Neural crest cell (in vitro differentiated cells): ENCODE data around the gene KRT23. TPM values are rescaled to one million over a fixed set of nuclear protein-coding genes. Genes with fewer than 3 reads are reported as not detected.

Experiments used
- DNase-seq: peaks from one replicate; pipeline ENCODE4 v3.0.0; 2021; ENCODE audit warnings: low read depth, mixed read lengths, low spot score
- H3K27ac Mint-ChIP-seq: one replicate; pipeline ENCODE4 v1.8.0; 2021; ENCODE audit warnings: mild to moderate bottlenecking, mixed read lengths; ENCODE audit not compliant: unreplicated experiment
- H3K27me3 Mint-ChIP-seq: 2 replicates; pipeline ENCODE4 v1.8.0; 2021; ENCODE audit warnings: low read depth, mild to moderate bottlenecking, mixed read lengths
- H3K36me3 Mint-ChIP-seq: 2 replicates; pipeline ENCODE4 v1.8.0; 2021; ENCODE audit warnings: low read depth, mild to moderate bottlenecking, mixed read lengths
- H3K4me1 Mint-ChIP-seq: 2 replicates; pipeline ENCODE4 v1.8.0; 2021; ENCODE audit warnings: mixed read lengths
- H3K4me3 Mint-ChIP-seq: one replicate; pipeline ENCODE4 v1.8.0; 2021; ENCODE audit warnings: mild to moderate bottlenecking, mixed read lengths
- H3K9me3 Mint-ChIP-seq: 2 replicates; pipeline ENCODE4 v1.8.0; 2021; ENCODE audit warnings: mixed read lengths
- CTCF ChIP-seq: fragments of 200-600 bp; sonication (generic); conservative IDR thresholded peaks from 2 replicates; pipeline ENCODE4 v1.5.0; 2021; ENCODE audit warnings: antibody characterized with exemption, mild to moderate bottlenecking
- total RNA-seq: library from RNA; stranded (reverse); gene quantifications from 2 replicates; pipeline ENCODE4 v1.2.1, GENCODE V29; 2021

KRT23 gene
- total RNA-seq, 1 donor from 2014 or later, result not detected

GRCh38 chr17:40883031-40883430, 54.4 kb downstream of the KRT23 start:
- Mint-ChIP-seq H3K9me3 (no peaks in the 10 kb centered on the region), H3K4me3 (no peak overlapping the region), H3K27ac (no peak overlapping the region), H3K27me3 (peaks cover 35% of the 10 kb centered on the region), H3K36me3 (no peaks in the 10 kb centered on the region), H3K4me1 (no peaks in the 10 kb centered on the region)
- no peak for TF ChIP-seq CTCF
- DNase-seq, result no peak

- TF ChIP-seq CTCF, result no peak
- no peak for DNase-seq
- H3K36me3 Mint-ChIP-seq, result no peaks in the 10 kb centered on the region
- no peaks in the 10 kb centered on the region for H3K4me1 Mint-ChIP-seq
- no peak overlapping the region for H3K4me3 Mint-ChIP-seq
- H3K9me3 Mint-ChIP-seq, result no peaks in the 10 kb centered on the region
- H3K27ac Mint-ChIP-seq, result no peak overlapping the region
- peaks cover 13% of the 10 kb centered on the region for H3K27me3 Mint-ChIP-seq
These were observed 58.4 kb downstream of the KRT23 start for GRCh38 chr17:40879026-40879425.

GRCh38 chr17:40878044-40878443, 59.4 kb downstream of the KRT23 start:
- DNase-seq, result no peak

GRCh38 chr17:40873801-40874200, 63.6 kb downstream of the KRT23 start:
- no peak for DNase-seq
- no peaks in the 10 kb centered on the region for H3K36me3 Mint-ChIP-seq
- peaks cover 13% of the 10 kb centered on the region for H3K27me3 Mint-ChIP-seq
- no peak overlapping the region for H3K4me3 Mint-ChIP-seq
- no peaks in the 10 kb centered on the region for H3K9me3 Mint-ChIP-seq
- H3K27ac Mint-ChIP-seq, result no peak overlapping the region
- H3K4me1 Mint-ChIP-seq, result no peaks in the 10 kb centered on the region
- no peak for TF ChIP-seq CTCF

More at GRCh38 chr17:40878044-40878443, 59.4 kb downstream of the KRT23 start:
- Mint-ChIP-seq H3K36me3 (no peaks in the 10 kb centered on the region), H3K4me3 (no peak overlapping the region), H3K4me1 (no peaks in the 10 kb centered on the region), H3K27ac (no peak overlapping the region), H3K27me3 (peaks cover 3% of the 10 kb centered on the region), H3K9me3 (no peaks in the 10 kb centered on the region)
- TF ChIP-seq CTCF, result no peak

GRCh38 chr17:40873255-40873654, 64.2 kb downstream of the KRT23 start:
- TF ChIP-seq CTCF, result no peak
- no peak for DNase-seq
- H3K4me3 Mint-ChIP-seq, result no peak overlapping the region
- H3K27ac Mint-ChIP-seq, result no peak overlapping the region
- no peaks in the 10 kb centered on the region for H3K36me3 Mint-ChIP-seq
- H3K27me3 Mint-ChIP-seq, result peaks cover 13% of the 10 kb centered on the region
- no peaks in the 10 kb centered on the region for H3K4me1 Mint-ChIP-seq
- no peaks in the 10 kb centered on the region for H3K9me3 Mint-ChIP-seq

Other genes with a start within 250 kb of the KRT23 start
- gene KRT24, start 233.9 kb downstream of the KRT23 start, total RNA-seq, result not detected in 2 replicates
- not detected in 2 replicates for gene KRT25, start 182.3 kb downstream of the KRT23 start, total RNA-seq
- not detected in 2 replicates for gene KRT26, start 165.4 kb downstream of the KRT23 start, total RNA-seq
- not detected in 2 replicates for gene KRT27, start 155.1 kb downstream of the KRT23 start, total RNA-seq
- not detected in 2 replicates for gene KRT28, start 137.7 kb downstream of the KRT23 start, total RNA-seq
- 33.2 and 39.1 TPM in 2 replicates for gene KRT10, start 115.0 kb downstream of the KRT23 start, total RNA-seq
- not detected in 2 replicates for gene KRT12, start 70.4 kb downstream of the KRT23 start, total RNA-seq
- not detected in 2 replicates for gene KRT20, start 52.4 kb downstream of the KRT23 start, total RNA-seq
- gene KRT39, start 29.3 kb upstream of the KRT23 start, total RNA-seq, result not detected in 2 replicates
- not detected in 2 replicates for gene KRT40, start 46.7 kb upstream of the KRT23 start, total RNA-seq
- not detected in 2 replicates for gene KRTAP3-3, start 56.5 kb upstream of the KRT23 start, total RNA-seq
- gene KRTAP3-2, start 62.3 kb upstream of the KRT23 start, total RNA-seq, result not detected in 2 replicates
- gene KRTAP3-1, start 71.5 kb upstream of the KRT23 start, total RNA-seq, result not detected in 2 replicates
- not detected in 2 replicates for gene KRTAP1-5, start 89.6 kb upstream of the KRT23 start, total RNA-seq
- gene KRTAP1-4, start 92.5 kb upstream of the KRT23 start, total RNA-seq, result not detected in 2 replicates
- gene KRTAP1-3, start 97.2 kb upstream of the KRT23 start, total RNA-seq, result not detected in 2 replicates
- gene KRTAP1-1, start 103.8 kb upstream of the KRT23 start, total RNA-seq, result not detected in 2 replicates
- not detected in 2 replicates for gene KRTAP2-1, start 109.7 kb upstream of the KRT23 start, total RNA-seq
- gene KRTAP2-2, start 117.6 kb upstream of the KRT23 start, total RNA-seq, result not detected in 2 replicates
- not detected in 2 replicates for gene KRTAP2-3, start 122.5 kb upstream of the KRT23 start, total RNA-seq
- gene KRTAP2-4, start 128.2 kb upstream of the KRT23 start, total RNA-seq, result not detected in 2 replicates
- not detected in 2 replicates for gene KRTAP4-7, start 146.5 kb upstream of the KRT23 start, total RNA-seq
- not detected in 2 replicates for gene KRTAP4-8, start 160.5 kb upstream of the KRT23 start, total RNA-seq
- gene KRTAP4-16, start 164.6 kb upstream of the KRT23 start, total RNA-seq, result not detected in 2 replicates
- gene KRTAP4-9, start 167.7 kb upstream of the KRT23 start, total RNA-seq, result not detected in 2 replicates
- not detected in 2 replicates for gene KRTAP4-11, start 180.7 kb upstream of the KRT23 start, total RNA-seq
- gene KRTAP4-12, start 186.5 kb upstream of the KRT23 start, total RNA-seq, result not detected in 2 replicates
- gene KRTAP4-6, start 202.9 kb upstream of the KRT23 start, total RNA-seq, result not detected in 2 replicates
- not detected in 2 replicates for gene KRTAP4-5, start 212.2 kb upstream of the KRT23 start, total RNA-seq
- gene KRTAP4-4, start 223.1 kb upstream of the KRT23 start, total RNA-seq, result not detected in 2 replicates
- not detected in 2 replicates for gene KRTAP4-3, start 230.6 kb upstream of the KRT23 start, total RNA-seq
- not detected in 2 replicates for gene KRTAP4-2, start 240.6 kb upstream of the KRT23 start, total RNA-seq
- gene KRTAP4-1, start 247.3 kb upstream of the KRT23 start, total RNA-seq, result not detected in 2 replicates